Right atrium auricular region (tissue), 2 donors: ENCODE results near the gene NEURL4. TPM values are rescaled to one million over a fixed set of nuclear protein-coding genes. Genes with fewer than 3 reads are reported as not detected.

ENCODE experiments used
- DNase-seq: peaks from one replicate; pipeline ENCODE4 v3.0.0-alpha.2; 2019; ENCODE audit warnings: low spot score
- H3K27ac ChIP-seq, 2 donors: fragments of 200-600 bp; sonication (generic); 1 replicate in 1 of 2; 2 replicates in 1 of 2; pipeline ENCODE4 v1.5.1; 2016 to 2019
- H3K27me3 ChIP-seq, 2 donors: fragments of 200-600 bp; sonication (generic); one replicate each; pipeline versions ENCODE4 v1.5.1 to v1.6.0; 2017 to 2019
- H3K36me3 ChIP-seq: fragments of 200-600 bp; sonication (generic); one replicate; pipeline ENCODE4 v1.5.1; 2016
- H3K4me1 ChIP-seq, 2 donors: fragments of 200-600 bp; sonication (generic); one replicate each; pipeline versions ENCODE4 v1.5.1 to v1.6.0; 2017 to 2019
- H3K4me3 ChIP-seq, 2 donors: fragments of 200-600 bp; sonication (generic); 1 replicate in 1 of 2; 2 replicates in 1 of 2; pipeline ENCODE4 v1.5.1; 2017 to 2019; ENCODE audit warnings: mild to moderate bottlenecking in 1 of 2, moderate library complexity in 1 of 2
- H3K9me3 ChIP-seq, 2 donors: fragments of 200-600 bp; sonication (generic); one replicate each; pipeline ENCODE4 v1.5.1; 2019
- CTCF ChIP-seq, 2 donors: fragments of 200-600 bp; sonication (generic); IDR thresholded peaks; one replicate each; pipeline ENCODE4 v1.5.1; 2019; ENCODE audit warnings: antibody characterized with exemption in 2 of 2
- total RNA-seq, 2 donors: library from RNA; depleted of rRNA; stranded (reverse); fragments of >200 nt; gene quantifications; one replicate each; pipeline ENCODE4 v1.1.0, GENCODE V29; 2016

Gene NEURL4
- total RNA-seq, 2 donors from 2014 or later = 9.5 to 12.8 TPM

GRCh38 chr17:7292194-7292593 lies 36.9 kb downstream of the NEURL4 start:
- no peaks in the 10 kb centered on the region for H3K36me3 ChIP-seq
- H3K4me1 ChIP-seq = peaks cover 0 to 69% of the 10 kb centered on the region in 2 donors
- H3K4me3 ChIP-seq = no peak overlapping the region
- no peaks in the 10 kb centered on the region for H3K9me3 ChIP-seq
- H3K27me3 ChIP-seq = peaks cover 0 to 8% of the 10 kb centered on the region in 2 donors
- DNase-seq = no peak
- peak overlapping the region; percentile 78 to 81 for H3K27ac ChIP-seq
- TF ChIP-seq CTCF (IDR thresholded peaks at IDR 0.05) = no peak

GRCh38 chr17:7290685-7291084 lies 38.5 kb downstream of the NEURL4 start:
- Histone ChIP-seq H3K9me3 (no peaks in the 10 kb centered on the region), H3K36me3 (peaks cover 11% of the 10 kb centered on the region), H3K27me3 (peaks cover 0 to 8% of the 10 kb centered on the region in 2 donors), H3K4me3 (no peak overlapping the region), H3K4me1 (peaks cover 0 to 57% of the 10 kb centered on the region in 2 donors), H3K27ac (peak overlapping the region; percentile 58 to 78)
- DNase-seq = no peak
- TF ChIP-seq CTCF (IDR thresholded peaks at IDR 0.05) = no peak

- Histone ChIP-seq H3K4me3 (no peak overlapping the region), H3K27me3 (peaks cover 0 to 8% of the 10 kb centered on the region in 2 donors), H3K36me3 (peaks cover 17% of the 10 kb centered on the region), H3K27ac (peak overlapping the region; percentile 58 to 78), H3K9me3 (no peaks in the 10 kb centered on the region), H3K4me1 (peaks cover 0 to 52% of the 10 kb centered on the region in 2 donors)
- no peak for DNase-seq
- TF ChIP-seq CTCF (IDR thresholded peaks at IDR 0.05) = no peak
Measured at GRCh38 chr17:7290166-7290565, 39.0 kb downstream of the NEURL4 start.

- H3K4me1 ChIP-seq = peaks cover 0 to 45% of the 10 kb centered on the region in 2 donors
- H3K27ac ChIP-seq = peak overlapping the region; percentile 16 to 78
- peaks cover 24% of the 10 kb centered on the region for H3K36me3 ChIP-seq
- H3K27me3 ChIP-seq = peaks cover 0 to 8% of the 10 kb centered on the region in 2 donors
- no peaks in the 10 kb centered on the region for H3K9me3 ChIP-seq
- DNase-seq = no peak
- no peak overlapping the region for H3K4me3 ChIP-seq
- TF ChIP-seq CTCF (IDR thresholded peaks at IDR 0.05) = no peak
Measured at GRCh38 chr17:7289256-7290032, 39.7 kb downstream of the NEURL4 start.

GRCh38 chr17:7285679-7286078 lies 43.5 kb downstream of the NEURL4 start:
- H3K36me3 ChIP-seq = peaks cover 32% of the 10 kb centered on the region
- H3K27me3 ChIP-seq = no peaks in the 10 kb centered on the region
- H3K4me3 ChIP-seq = no peak overlapping the region
- no peaks in the 10 kb centered on the region for H3K9me3 ChIP-seq
- no peak for DNase-seq
- peak overlapping the region in 1 of 2 donors; percentile 16 for H3K27ac ChIP-seq
- peaks cover 0 to 38% of the 10 kb centered on the region in 2 donors for H3K4me1 ChIP-seq
- no peak for TF ChIP-seq CTCF (IDR thresholded peaks at IDR 0.05)
